ENCODE measurements around the gene DARS2.

DNA sequence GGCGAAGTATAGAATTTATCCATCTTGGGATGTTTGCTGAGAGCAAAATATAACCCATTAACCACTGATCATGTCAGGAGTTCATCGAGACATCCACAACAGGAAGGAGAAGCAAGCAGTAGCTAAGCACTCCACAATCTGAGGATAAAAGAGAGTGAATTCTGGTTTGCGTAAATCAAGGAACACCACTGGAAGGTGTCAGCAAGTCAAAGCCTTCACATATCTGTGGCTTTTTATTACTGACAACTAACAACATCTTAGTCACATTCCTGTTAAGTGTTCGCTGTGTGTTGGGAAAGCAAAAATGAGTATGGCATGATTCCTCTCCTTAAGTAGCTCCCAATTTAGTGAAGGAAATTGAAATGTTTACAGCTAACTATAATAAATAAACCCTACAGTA lies 44.5 kb upstream of the DARS2 start:
- TF ChIP-seq, protein P1, sequence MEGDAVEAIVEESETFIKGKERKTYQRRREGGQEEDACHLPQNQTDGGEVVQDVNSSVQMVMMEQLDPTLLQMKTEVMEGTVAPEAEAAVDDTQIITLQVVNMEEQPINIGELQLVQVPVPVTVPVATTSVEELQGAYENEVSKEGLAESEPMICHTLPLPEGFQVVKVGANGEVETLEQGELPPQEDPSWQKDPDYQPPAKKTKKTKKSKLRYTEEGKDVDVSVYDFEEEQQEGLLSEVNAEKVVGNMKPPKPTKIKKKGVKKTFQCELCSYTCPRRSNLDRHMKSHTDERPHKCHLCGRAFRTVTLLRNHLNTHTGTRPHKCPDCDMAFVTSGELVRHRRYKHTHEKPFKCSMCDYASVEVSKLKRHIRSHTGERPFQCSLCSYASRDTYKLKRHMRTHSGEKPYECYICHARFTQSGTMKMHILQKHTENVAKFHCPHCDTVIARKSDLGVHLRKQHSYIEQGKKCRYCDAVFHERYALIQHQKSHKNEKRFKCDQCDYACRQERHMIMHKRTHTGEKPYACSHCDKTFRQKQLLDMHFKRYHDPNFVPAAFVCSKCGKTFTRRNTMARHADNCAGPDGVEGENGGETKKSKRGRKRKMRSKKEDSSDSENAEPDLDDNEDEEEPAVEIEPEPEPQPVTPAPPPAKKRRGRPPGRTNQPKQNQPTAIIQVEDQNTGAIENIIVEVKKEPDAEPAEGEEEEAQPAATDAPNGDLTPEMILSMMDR (IDR thresholded peaks at IDR 0.05; ENCODE audit: poor library complexity, severe bottlenecking), result no peak
- TF ChIP-seq EZH2 (IDR thresholded peaks at IDR 0.05; ENCODE audit: borderline replicate concordance, insufficient read depth, low read length, poor library complexity, severe bottlenecking) (no peak), POLR2AphosphoS5 (IDR thresholded peaks at IDR 0.05) (no peak), EP300 (conservative IDR thresholded peaks at IDR 0.05; ENCODE audit: poor library complexity, severe bottlenecking) (no peak)
- TF ChIP-seq, protein P2, sequence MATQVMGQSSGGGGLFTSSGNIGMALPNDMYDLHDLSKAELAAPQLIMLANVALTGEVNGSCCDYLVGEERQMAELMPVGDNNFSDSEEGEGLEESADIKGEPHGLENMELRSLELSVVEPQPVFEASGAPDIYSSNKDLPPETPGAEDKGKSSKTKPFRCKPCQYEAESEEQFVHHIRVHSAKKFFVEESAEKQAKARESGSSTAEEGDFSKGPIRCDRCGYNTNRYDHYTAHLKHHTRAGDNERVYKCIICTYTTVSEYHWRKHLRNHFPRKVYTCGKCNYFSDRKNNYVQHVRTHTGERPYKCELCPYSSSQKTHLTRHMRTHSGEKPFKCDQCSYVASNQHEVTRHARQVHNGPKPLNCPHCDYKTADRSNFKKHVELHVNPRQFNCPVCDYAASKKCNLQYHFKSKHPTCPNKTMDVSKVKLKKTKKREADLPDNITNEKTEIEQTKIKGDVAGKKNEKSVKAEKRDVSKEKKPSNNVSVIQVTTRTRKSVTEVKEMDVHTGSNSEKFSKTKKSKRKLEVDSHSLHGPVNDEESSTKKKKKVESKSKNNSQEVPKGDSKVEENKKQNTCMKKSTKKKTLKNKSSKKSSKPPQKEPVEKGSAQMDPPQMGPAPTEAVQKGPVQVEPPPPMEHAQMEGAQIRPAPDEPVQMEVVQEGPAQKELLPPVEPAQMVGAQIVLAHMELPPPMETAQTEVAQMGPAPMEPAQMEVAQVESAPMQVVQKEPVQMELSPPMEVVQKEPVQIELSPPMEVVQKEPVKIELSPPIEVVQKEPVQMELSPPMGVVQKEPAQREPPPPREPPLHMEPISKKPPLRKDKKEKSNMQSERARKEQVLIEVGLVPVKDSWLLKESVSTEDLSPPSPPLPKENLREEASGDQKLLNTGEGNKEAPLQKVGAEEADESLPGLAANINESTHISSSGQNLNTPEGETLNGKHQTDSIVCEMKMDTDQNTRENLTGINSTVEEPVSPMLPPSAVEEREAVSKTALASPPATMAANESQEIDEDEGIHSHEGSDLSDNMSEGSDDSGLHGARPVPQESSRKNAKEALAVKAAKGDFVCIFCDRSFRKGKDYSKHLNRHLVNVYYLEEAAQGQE (IDR thresholded peaks at IDR 0.05; ENCODE audit: borderline replicate concordance), result no peak

All from neural cell (in vitro differentiated cells).